ENCODE results near the gene ALK.
A peak's percentile ranks its signal among the peaks of the same experiment; 100 is the strongest.

Gene ALK

DNA sequence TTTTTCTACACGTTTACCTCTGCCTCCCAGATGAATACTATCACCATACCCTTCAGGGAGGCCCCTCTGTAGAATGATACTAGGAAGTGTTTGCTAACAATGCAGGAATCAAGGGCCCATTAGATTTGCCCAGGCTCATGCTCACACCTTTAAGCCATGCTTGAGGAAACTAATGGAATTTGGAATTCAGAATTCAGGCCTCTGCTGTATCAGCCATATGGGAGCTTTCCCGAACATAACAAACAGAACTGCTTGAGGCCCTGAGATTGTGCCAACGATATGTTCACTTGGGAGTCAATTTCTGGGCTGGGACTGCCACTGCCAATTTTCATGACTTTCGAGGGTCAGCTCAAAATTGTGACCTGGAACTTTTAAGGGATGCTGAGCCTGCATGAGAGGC lies 523.7 kb downstream of the ALK start:
- no peak overlapping the region for H3K27ac ChIP-seq (replicated peaks; ENCODE audit: low read length)
- H3K4me1 ChIP-seq (ENCODE audit: control insufficient read depth in 2 of 2, insufficient read depth in 1 of 2, low read depth in 1 of 2, low read length in 2 of 2) = peaks cover 11 to 17% of the 10 kb centered on the region in 2 donors
- no peaks in the 10 kb centered on the region for H3K79me1 ChIP-seq (ENCODE audit: low read depth, low read length)
- H3K18ac ChIP-seq (ENCODE audit: low read length) = no peak overlapping the region
- no peak overlapping the region for H3K4ac ChIP-seq (ENCODE audit: low read length)
- H3K9me3 ChIP-seq (replicated peaks in 1 of 2; ENCODE audit: control insufficient read depth in 2 of 2, insufficient read depth in 1 of 2, low read depth in 1 of 2, low read length in 2 of 2) = peaks cover 0 to 1% of the 10 kb centered on the region in 2 donors
- WGBS, 2 donors (ENCODE audit: extremely low coverage in 2 of 2, insufficient read length in 2 of 2, insufficient replicate concordance in 1 of 2) = no CpG with 5 or more reads among the region's 4 CpGs
- no peak overlapping the region for H3K9ac ChIP-seq (ENCODE audit: low read depth, low read length, poor library complexity)
- no peak overlapping the region for H4K91ac ChIP-seq (ENCODE audit: low read depth, low read length, poor library complexity)
- H3K23ac ChIP-seq (ENCODE audit: low read depth, low read length, poor library complexity) = no peak overlapping the region
- H3K27me3 ChIP-seq (ENCODE audit: control insufficient read depth in 3 of 3, insufficient read depth in 3 of 3, low read depth in 1 of 3, low read length in 3 of 3) = no peaks in the 10 kb centered on the region
- no peak overlapping the region for H3K4me3 ChIP-seq (ENCODE audit: low read length in 2 of 2)
- no peak overlapping the region for H2AFZ ChIP-seq (ENCODE audit: low read length)
- DNase-seq (ENCODE audit: low spot score) = no peak
- no peak overlapping the region for H3K4me2 ChIP-seq (ENCODE audit: insufficient read depth, low read length, poor library complexity, severe bottlenecking)
- no peak overlapping the region for H2BK5ac ChIP-seq (ENCODE audit: low read length)
- no peak overlapping the region for H2BK12ac ChIP-seq (ENCODE audit: low read length)
- H4K8ac ChIP-seq (ENCODE audit: low read depth, low read length) = no peak overlapping the region
- H2BK15ac ChIP-seq (ENCODE audit: low read length) = no peak overlapping the region
- H3K36me3 ChIP-seq (replicated peaks in 1 of 2; ENCODE audit: control insufficient read depth in 2 of 2, insufficient read depth in 2 of 2, low read length in 2 of 2) = no peaks in the 10 kb centered on the region
- H2AK5ac ChIP-seq (ENCODE audit: low read depth, low read length) = no peak overlapping the region
- no peak overlapping the region for H2BK120ac ChIP-seq (ENCODE audit: low read depth, low read length)
- H3K14ac ChIP-seq (ENCODE audit: low read length) = no peak overlapping the region

DNA sequence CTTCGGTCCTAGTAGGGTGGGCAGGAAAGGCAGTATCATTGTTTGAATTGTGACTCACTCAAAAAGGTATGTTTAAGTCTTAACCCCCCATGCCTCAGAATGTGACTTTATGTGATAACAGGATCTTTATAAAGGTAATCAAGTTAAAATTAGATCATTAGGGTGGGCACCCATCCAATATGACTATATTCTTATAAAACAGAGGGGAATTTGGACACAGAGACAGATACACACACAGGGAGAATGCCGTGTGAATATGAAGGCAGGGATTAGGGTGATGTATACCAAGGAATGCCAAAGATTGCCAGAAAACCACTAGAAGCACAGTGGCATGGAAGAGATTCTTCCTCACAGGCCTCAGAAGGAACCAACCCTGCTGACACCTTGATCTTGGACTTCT lies 524.3 kb downstream of the ALK start:
- Histone ChIP-seq H3K79me1 (ENCODE audit: low read depth, low read length) (no peaks in the 10 kb centered on the region), H3K4me1 (ENCODE audit: control insufficient read depth in 2 of 2, insufficient read depth in 1 of 2, low read depth in 1 of 2, low read length in 2 of 2) (peaks cover 11 to 15% of the 10 kb centered on the region in 2 donors), H2BK15ac (ENCODE audit: low read length) (no peak overlapping the region), H2BK12ac (ENCODE audit: low read length) (no peak overlapping the region), H3K27ac (replicated peaks; ENCODE audit: low read length) (no peak overlapping the region), H2AK5ac (ENCODE audit: low read depth, low read length) (no peak overlapping the region), H3K9ac (ENCODE audit: low read depth, low read length, poor library complexity) (no peak overlapping the region), H3K36me3 (replicated peaks in 1 of 2; ENCODE audit: control insufficient read depth in 2 of 2, insufficient read depth in 2 of 2, low read length in 2 of 2) (no peaks in the 10 kb centered on the region), H3K4ac (ENCODE audit: low read length) (no peak overlapping the region), H2BK5ac (ENCODE audit: low read length) (no peak overlapping the region), H3K4me3 (ENCODE audit: low read length in 2 of 2) (no peak overlapping the region), H3K14ac (ENCODE audit: low read length) (no peak overlapping the region), H3K23ac (ENCODE audit: low read depth, low read length, poor library complexity) (no peak overlapping the region), H2AFZ (ENCODE audit: low read length) (no peak overlapping the region), H4K8ac (ENCODE audit: low read depth, low read length) (no peak overlapping the region), H4K91ac (ENCODE audit: low read depth, low read length, poor library complexity) (no peak overlapping the region), H3K27me3 (ENCODE audit: control insufficient read depth in 3 of 3, insufficient read depth in 3 of 3, low read depth in 1 of 3, low read length in 3 of 3) (no peaks in the 10 kb centered on the region), H3K9me3 (replicated peaks in 1 of 2; ENCODE audit: control insufficient read depth in 2 of 2, insufficient read depth in 1 of 2, low read depth in 1 of 2, low read length in 2 of 2) (peaks cover 0 to 1% of the 10 kb centered on the region in 2 donors), H3K4me2 (ENCODE audit: insufficient read depth, low read length, poor library complexity, severe bottlenecking) (no peak overlapping the region), H2BK120ac (ENCODE audit: low read depth, low read length) (no peak overlapping the region), H3K18ac (ENCODE audit: low read length) (no peak overlapping the region)
- WGBS, 2 donors (ENCODE audit: extremely low coverage in 2 of 2, insufficient read length in 2 of 2, insufficient replicate concordance in 1 of 2) = no CpG with 5 or more reads among the region's 2 CpGs
- DNase-seq (ENCODE audit: low spot score) = no peak

GRCh38 chr2:29394981-29395350 lies 526.4 kb downstream of the ALK start:
- no peak for DNase-seq (ENCODE audit: low spot score)
- no CpG with 5 or more reads among the region's 2 CpGs for WGBS, 2 donors (ENCODE audit: extremely low coverage in 2 of 2, insufficient read length in 2 of 2, insufficient replicate concordance in 1 of 2)
- H3K9ac ChIP-seq (ENCODE audit: low read depth, low read length, poor library complexity) = no peak overlapping the region
- peak overlapping the region; percentile 73 for H2AFZ ChIP-seq (ENCODE audit: low read length)
- H3K27me3 ChIP-seq (ENCODE audit: control insufficient read depth in 3 of 3, insufficient read depth in 3 of 3, low read depth in 1 of 3, low read length in 3 of 3) = no peaks in the 10 kb centered on the region
- H3K36me3 ChIP-seq (replicated peaks in 1 of 2; ENCODE audit: control insufficient read depth in 2 of 2, insufficient read depth in 2 of 2, low read length in 2 of 2) = no peaks in the 10 kb centered on the region
- no peak overlapping the region for H2BK5ac ChIP-seq (ENCODE audit: low read length)
- H3K79me1 ChIP-seq (ENCODE audit: low read depth, low read length) = no peaks in the 10 kb centered on the region
- H4K8ac ChIP-seq (ENCODE audit: low read depth, low read length) = no peak overlapping the region
- H3K4me3 ChIP-seq (ENCODE audit: low read length in 2 of 2) = no peak overlapping the region
- H2BK120ac ChIP-seq (ENCODE audit: low read depth, low read length) = no peak overlapping the region
- no peak overlapping the region for H3K18ac ChIP-seq (ENCODE audit: low read length)
- H4K91ac ChIP-seq (ENCODE audit: low read depth, low read length, poor library complexity) = no peak overlapping the region
- no peak overlapping the region for H3K27ac ChIP-seq (replicated peaks; ENCODE audit: low read length)
- H3K4ac ChIP-seq (ENCODE audit: low read length) = no peak overlapping the region
- H3K9me3 ChIP-seq (replicated peaks in 1 of 2; ENCODE audit: control insufficient read depth in 2 of 2, insufficient read depth in 1 of 2, low read depth in 1 of 2, low read length in 2 of 2) = peaks cover 0 to 1% of the 10 kb centered on the region in 2 donors
- H3K14ac ChIP-seq (ENCODE audit: low read length) = no peak overlapping the region
- H3K4me2 ChIP-seq (ENCODE audit: insufficient read depth, low read length, poor library complexity, severe bottlenecking) = no peak overlapping the region
- H3K23ac ChIP-seq (ENCODE audit: low read depth, low read length, poor library complexity) = no peak overlapping the region
- H2BK15ac ChIP-seq (ENCODE audit: low read length) = no peak overlapping the region
- no peak overlapping the region for H2BK12ac ChIP-seq (ENCODE audit: low read length)
- no peak overlapping the region for H2AK5ac ChIP-seq (ENCODE audit: low read depth, low read length)
- peaks cover 11% of the 10 kb centered on the region in 2 donors for H3K4me1 ChIP-seq (ENCODE audit: control insufficient read depth in 2 of 2, insufficient read depth in 1 of 2, low read depth in 1 of 2, low read length in 2 of 2)

- Histone ChIP-seq H3K4me2 (ENCODE audit: insufficient read depth, low read length, poor library complexity, severe bottlenecking) (no peak overlapping the region), H3K27ac (replicated peaks; ENCODE audit: low read length) (no peak overlapping the region), H2BK15ac (ENCODE audit: low read length) (no peak overlapping the region), H2AFZ (ENCODE audit: low read length) (peak overlapping the region; percentile 73), H4K8ac (ENCODE audit: low read depth, low read length) (no peak overlapping the region), H3K9me3 (replicated peaks in 1 of 2; ENCODE audit: control insufficient read depth in 2 of 2, insufficient read depth in 1 of 2, low read depth in 1 of 2, low read length in 2 of 2) (peaks cover 0 to 1% of the 10 kb centered on the region in 2 donors), H3K79me1 (ENCODE audit: low read depth, low read length) (no peaks in the 10 kb centered on the region), H4K91ac (ENCODE audit: low read depth, low read length, poor library complexity) (no peak overlapping the region), H3K4ac (ENCODE audit: low read length) (no peak overlapping the region), H2AK5ac (ENCODE audit: low read depth, low read length) (no peak overlapping the region), H3K9ac (ENCODE audit: low read depth, low read length, poor library complexity) (no peak overlapping the region), H3K4me1 (ENCODE audit: control insufficient read depth in 2 of 2, insufficient read depth in 1 of 2, low read depth in 1 of 2, low read length in 2 of 2) (peaks cover 11% of the 10 kb centered on the region in 2 donors), H2BK5ac (ENCODE audit: low read length) (no peak overlapping the region), H3K36me3 (replicated peaks in 1 of 2; ENCODE audit: control insufficient read depth in 2 of 2, insufficient read depth in 2 of 2, low read length in 2 of 2) (no peaks in the 10 kb centered on the region), H3K14ac (ENCODE audit: low read length) (no peak overlapping the region), H3K27me3 (ENCODE audit: control insufficient read depth in 3 of 3, insufficient read depth in 3 of 3, low read depth in 1 of 3, low read length in 3 of 3) (no peaks in the 10 kb centered on the region), H3K18ac (ENCODE audit: low read length) (no peak overlapping the region), H2BK120ac (ENCODE audit: low read depth, low read length) (no peak overlapping the region), H3K23ac (ENCODE audit: low read depth, low read length, poor library complexity) (no peak overlapping the region), H3K4me3 (ENCODE audit: low read length in 2 of 2) (no peak overlapping the region), H2BK12ac (ENCODE audit: low read length) (no peak overlapping the region)
- no peak for DNase-seq (ENCODE audit: low spot score)
- no CpG with 5 or more reads among the region's 1 CpG for WGBS, 2 donors (ENCODE audit: extremely low coverage in 2 of 2, insufficient read length in 2 of 2, insufficient replicate concordance in 1 of 2)
Observed at GRCh38 chr2:29394311-29394980, 526.9 kb downstream of the ALK start.

Data from neuronal stem cell (in vitro differentiated cells).